Testis (tissue), 3 donors: ENCODE results near the gene ATF7. TPM values are rescaled to one million over a fixed set of nuclear protein-coding genes. Genes with fewer than 3 reads are reported as not detected.
A peak's percentile ranks its signal among the peaks of the same experiment; 100 is the strongest.

ENCODE experiments used
- DNase-seq: peaks from one replicate; pipeline ENCODE4 v3.0.0-alpha.2; 2019
- H3K27ac ChIP-seq, 2 donors: fragments of 200-600 bp; sonication (generic); one replicate each; pipeline ENCODE4 v1.5.1; 2019
- H3K27me3 ChIP-seq: fragments of 200-600 bp; sonication (generic); one replicate; pipeline ENCODE4 v1.5.1; 2019
- H3K36me3 ChIP-seq: fragments of 200-600 bp; sonication (generic); one replicate; pipeline ENCODE4 v1.5.1; 2017; ENCODE audit warnings: low read depth; ENCODE audit errors: missing control alignments
- H3K4me1 ChIP-seq: fragments of 200-600 bp; sonication (generic); one replicate; pipeline ENCODE4 v1.5.1; 2019
- H3K4me3 ChIP-seq, 2 donors: fragments of 200-600 bp; sonication (generic); one replicate each; pipeline ENCODE4 v1.5.1; 2017 to 2019
- H3K9me3 ChIP-seq: fragments of 200-600 bp; sonication (generic); one replicate; pipeline ENCODE4 v1.5.1; 2017
- CTCF ChIP-seq, 3 experiments: fragments of 450-650 bp in 2 of 3; fragments of 200-600 bp in 1 of 3; sonication (generic) in 1 of 3; IDR thresholded peaks; one replicate each; pipeline ENCODE4 v1.5.1; 2016 to 2019; ENCODE audit warnings: antibody characterized with exemption in 3 of 3, mild to moderate bottlenecking in 2 of 3, moderate library complexity in 1 of 3
- POLR2A ChIP-seq: fragments of 450-650 bp; IDR thresholded peaks from one replicate; pipeline ENCODE4 v1.6.1; 2017; ENCODE audit warnings: antibody characterized with exemption, mild to moderate bottlenecking, moderate library complexity
- WGBS, 2 donors: methylation state at CpG; one replicate each; pipeline ENCODE4 v1.1.5; 2018; 5-methylcytosine and 5-hydroxymethylcytosine counted together
- intact Hi-C: fragments of 100-400 bp; cut with DNase I; formaldehyde crosslinking; loops from one replicate; pipeline ENCODE4 v1.15.1; 2023; ENCODE audit warnings: low total_unique reads
- polyA plus RNA-seq: library from polyadenylated mRNA; stranded (reverse); fragments of 350-450 nt; fragmentation: Illumina TruSeq; extraction: RNeasy Lipid Tissue Mini Kit (QIAGEN cat#74804); gene quantifications from one replicate; pipeline ENCODE4 v1.2.3, GENCODE V29; 2014; ENCODE audit warnings: low read depth, low replicate concordance; ENCODE audit not compliant: insufficient read depth
- total RNA-seq, 2 donors: library from RNA; depleted of rRNA; stranded (reverse); fragments of >200 nt; gene quantifications; one replicate each; pipeline ENCODE4 v1.2.3, GENCODE V29; 2016

The ATF7 gene
- total and polyA plus RNA-seq, 3 donors from 2014 or later, result 31.6 to 59.8 (median 55.1) TPM

GRCh38 chr12:53502983-53503728 is 123.0 kb downstream of the ATF7 start:
- Histone ChIP-seq H3K4me1 (peaks cover 55% of the 10 kb centered on the region), H3K36me3 (no peaks in the 10 kb centered on the region), H3K4me3 (no peak overlapping the region), H3K27ac (peak overlapping the region; percentile 97 to 98), H3K9me3 (no peaks in the 10 kb centered on the region), H3K27me3 (no peaks in the 10 kb centered on the region)
- intact Hi-C loops, result loop anchor here (10.0 kb wide), 2 partner anchors 48 to 178 kb away; partner anchors contain the start of genes AAAS and PCBP2
- no peak for DNase-seq
- WGBS, 2 donors, result 76% methylated on average over 8 to 10 of the region's 10 CpGs
- TF ChIP-seq CTCF (IDR thresholded peaks at IDR 0.05), result no peak
- no peak for TF ChIP-seq POLR2A

GRCh38 chr12:53502331-53502730 is 123.9 kb downstream of the ATF7 start:
- Histone ChIP-seq H3K9me3 (no peaks in the 10 kb centered on the region), H3K4me3 (peak overlapping the region in 1 of 2 donors; percentile 86), H3K36me3 (no peaks in the 10 kb centered on the region), H3K4me1 (peaks cover 58% of the 10 kb centered on the region), H3K27ac (peak overlapping the region; percentile 97 to 98), H3K27me3 (no peaks in the 10 kb centered on the region)
- WGBS, 2 donors, result 8 to 29% methylated on average over 9 of the region's 9 CpGs
- TF ChIP-seq CTCF (IDR thresholded peaks at IDR 0.05) (no peak), POLR2A (no peak)
- peak; percentile 46 for DNase-seq
- intact Hi-C loops, result loop anchor here (10.0 kb wide), 2 partner anchors 48 to 178 kb away; partner anchors contain the start of genes AAAS and PCBP2

GRCh38 chr12:53501615-53502181 is 124.5 kb downstream of the ATF7 start:
- Histone ChIP-seq H3K4me3 (peak overlapping the region; percentile 73 to 86), H3K4me1 (peaks cover 63% of the 10 kb centered on the region), H3K9me3 (no peaks in the 10 kb centered on the region), H3K27me3 (no peaks in the 10 kb centered on the region), H3K36me3 (no peaks in the 10 kb centered on the region), H3K27ac (peak overlapping the region; percentile 97 to 98)
- WGBS, 2 donors, result 0 to 35% methylated on average over 1 to 10 of the region's 10 CpGs
- TF ChIP-seq POLR2A (no peak), CTCF (IDR thresholded peaks at IDR 0.05) (no peak)
- intact Hi-C loops, result loop anchor here (10.0 kb wide), 2 partner anchors 47 to 177 kb away; partner anchors contain the start of genes AAAS and PCBP2
- no peak for DNase-seq

GRCh38 chr12:53500776-53501614 is 125.2 kb downstream of the ATF7 start, which contains the start of gene TARBP2:
Gene TARBP2, plus strand, starts transcription at chr12:53501283. Its CDS starts 126 bp downstream, at chr12:53501409.
- no peaks in the 10 kb centered on the region for H3K27me3 ChIP-seq
- peak; percentile 99 for DNase-seq
- no peaks in the 10 kb centered on the region for H3K36me3 ChIP-seq
- H3K4me3 ChIP-seq, result peak within 1 kb of the TSS; percentile 73 to 86
- TF ChIP-seq POLR2A (no peak), CTCF (IDR thresholded peaks at IDR 0.05) (peak in 1 of 3 experiments; percentile 7)
- intact Hi-C loops, result loop anchor here (10.0 kb wide), 2 partner anchors 46 to 176 kb away; partner anchors contain the start of genes AAAS and PCBP2
- H3K9me3 ChIP-seq, result no peaks in the 10 kb centered on the region
- peak within 1 kb of the TSS; percentile 97 to 98 for H3K27ac ChIP-seq
- peaks cover 65% of the 10 kb centered on the region for H3K4me1 ChIP-seq
- WGBS, 2 donors, result 0% methylated on average over 10 to 73 of the region's 74 CpGs
